ENCODE results near the gene COMT.

- TF ChIP-seq MYBL2 (CRISPR knock-in tag; IDR thresholded peaks at IDR 0.05) (no peak), ATF2 (CRISPR knock-in tag; IDR thresholded peaks at IDR 0.05; ENCODE audit: borderline replicate concordance, low read depth) (no peak)
- TF ChIP-seq, protein P1, sequence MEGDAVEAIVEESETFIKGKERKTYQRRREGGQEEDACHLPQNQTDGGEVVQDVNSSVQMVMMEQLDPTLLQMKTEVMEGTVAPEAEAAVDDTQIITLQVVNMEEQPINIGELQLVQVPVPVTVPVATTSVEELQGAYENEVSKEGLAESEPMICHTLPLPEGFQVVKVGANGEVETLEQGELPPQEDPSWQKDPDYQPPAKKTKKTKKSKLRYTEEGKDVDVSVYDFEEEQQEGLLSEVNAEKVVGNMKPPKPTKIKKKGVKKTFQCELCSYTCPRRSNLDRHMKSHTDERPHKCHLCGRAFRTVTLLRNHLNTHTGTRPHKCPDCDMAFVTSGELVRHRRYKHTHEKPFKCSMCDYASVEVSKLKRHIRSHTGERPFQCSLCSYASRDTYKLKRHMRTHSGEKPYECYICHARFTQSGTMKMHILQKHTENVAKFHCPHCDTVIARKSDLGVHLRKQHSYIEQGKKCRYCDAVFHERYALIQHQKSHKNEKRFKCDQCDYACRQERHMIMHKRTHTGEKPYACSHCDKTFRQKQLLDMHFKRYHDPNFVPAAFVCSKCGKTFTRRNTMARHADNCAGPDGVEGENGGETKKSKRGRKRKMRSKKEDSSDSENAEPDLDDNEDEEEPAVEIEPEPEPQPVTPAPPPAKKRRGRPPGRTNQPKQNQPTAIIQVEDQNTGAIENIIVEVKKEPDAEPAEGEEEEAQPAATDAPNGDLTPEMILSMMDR (IDR thresholded peaks at IDR 0.05) = no peak
Measured at GRCh38 chr22:19941365-19942082, at the start of gene COMT, which contains the start of gene TXNRD2.

All from WTC11 (cell line).